ENCODE data around the gene TMEM179B. TPM values are rescaled to one million over a fixed set of nuclear protein-coding genes. Genes with fewer than 3 reads are reported as not detected.

Gene TMEM179B
- total and polyA plus RNA-seq, 12 donors = 9.4 to 54.4 (median 19.7) TPM

DNA sequence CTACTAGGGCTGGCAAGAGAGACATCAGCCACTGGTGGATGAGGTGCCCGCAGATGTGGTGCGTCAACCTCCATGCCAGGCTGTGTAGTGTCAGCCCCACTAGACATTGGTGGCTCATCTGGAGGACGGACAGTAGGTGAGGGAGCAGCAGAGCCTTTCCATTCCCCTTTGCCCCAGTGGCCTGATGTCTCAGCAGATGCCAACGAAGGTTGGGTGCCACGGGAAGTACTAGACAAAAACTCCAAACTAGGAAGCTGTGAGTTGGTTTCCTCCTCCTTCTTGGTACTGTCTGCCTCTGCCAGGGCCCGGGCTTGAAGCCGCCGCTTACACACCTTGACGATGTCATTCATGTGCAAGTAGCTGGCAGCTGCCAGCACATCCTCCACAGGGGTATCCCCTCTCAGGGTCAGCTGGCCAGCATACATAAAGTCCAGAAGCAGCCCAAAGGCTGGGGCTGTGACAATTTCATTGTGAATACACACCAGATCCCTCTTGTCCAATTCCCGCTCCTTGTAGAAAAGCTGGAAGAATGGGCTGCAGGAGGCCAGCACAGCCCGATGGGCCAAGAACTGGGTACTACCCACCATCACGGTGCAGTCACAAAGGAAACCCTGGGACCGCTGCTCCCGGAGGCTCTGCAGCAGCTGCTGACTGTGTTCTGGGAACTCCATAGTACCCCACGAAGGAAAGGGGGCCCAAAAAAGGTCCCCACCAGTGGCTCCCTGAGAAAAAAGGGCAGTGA lies 34.0 kb upstream of the TMEM179B start:
- 74 to 75% methylated on average over 15 of the region's 15 CpGs for WGBS, 2 donors
- Histone ChIP-seq H3K4me3 (peak overlapping the region; percentile 36 to 72 (median 62)), H3K4me1 (peaks cover 7 to 42% (median 25%) of the 10 kb centered on the region in 9 donors), H3K27ac (peak overlapping the region; percentile 81 to 95 (median 91)), H3K36me3 (peaks cover 0 to 39% (median 3%) of the 10 kb centered on the region in 9 donors), H3K27me3 (no peaks in the 10 kb centered on the region), H3K9me3 (no peaks in the 10 kb centered on the region)
- TF ChIP-seq, protein P1, sequence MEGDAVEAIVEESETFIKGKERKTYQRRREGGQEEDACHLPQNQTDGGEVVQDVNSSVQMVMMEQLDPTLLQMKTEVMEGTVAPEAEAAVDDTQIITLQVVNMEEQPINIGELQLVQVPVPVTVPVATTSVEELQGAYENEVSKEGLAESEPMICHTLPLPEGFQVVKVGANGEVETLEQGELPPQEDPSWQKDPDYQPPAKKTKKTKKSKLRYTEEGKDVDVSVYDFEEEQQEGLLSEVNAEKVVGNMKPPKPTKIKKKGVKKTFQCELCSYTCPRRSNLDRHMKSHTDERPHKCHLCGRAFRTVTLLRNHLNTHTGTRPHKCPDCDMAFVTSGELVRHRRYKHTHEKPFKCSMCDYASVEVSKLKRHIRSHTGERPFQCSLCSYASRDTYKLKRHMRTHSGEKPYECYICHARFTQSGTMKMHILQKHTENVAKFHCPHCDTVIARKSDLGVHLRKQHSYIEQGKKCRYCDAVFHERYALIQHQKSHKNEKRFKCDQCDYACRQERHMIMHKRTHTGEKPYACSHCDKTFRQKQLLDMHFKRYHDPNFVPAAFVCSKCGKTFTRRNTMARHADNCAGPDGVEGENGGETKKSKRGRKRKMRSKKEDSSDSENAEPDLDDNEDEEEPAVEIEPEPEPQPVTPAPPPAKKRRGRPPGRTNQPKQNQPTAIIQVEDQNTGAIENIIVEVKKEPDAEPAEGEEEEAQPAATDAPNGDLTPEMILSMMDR (IDR thresholded peaks at IDR 0.05) = no peak
- intact Hi-C loops (cut with DNase I) = loop anchor here in 2 of 10 donors (2.0 kb wide), 1 partner anchor 24 kb away; the partner anchor contains the start of gene TTC9C (in 2 of the 2)
- DNase-seq (no peak), ATAC-seq (peak in 3 of 8 donors; percentile 0 to 5 (median 3))

DNA sequence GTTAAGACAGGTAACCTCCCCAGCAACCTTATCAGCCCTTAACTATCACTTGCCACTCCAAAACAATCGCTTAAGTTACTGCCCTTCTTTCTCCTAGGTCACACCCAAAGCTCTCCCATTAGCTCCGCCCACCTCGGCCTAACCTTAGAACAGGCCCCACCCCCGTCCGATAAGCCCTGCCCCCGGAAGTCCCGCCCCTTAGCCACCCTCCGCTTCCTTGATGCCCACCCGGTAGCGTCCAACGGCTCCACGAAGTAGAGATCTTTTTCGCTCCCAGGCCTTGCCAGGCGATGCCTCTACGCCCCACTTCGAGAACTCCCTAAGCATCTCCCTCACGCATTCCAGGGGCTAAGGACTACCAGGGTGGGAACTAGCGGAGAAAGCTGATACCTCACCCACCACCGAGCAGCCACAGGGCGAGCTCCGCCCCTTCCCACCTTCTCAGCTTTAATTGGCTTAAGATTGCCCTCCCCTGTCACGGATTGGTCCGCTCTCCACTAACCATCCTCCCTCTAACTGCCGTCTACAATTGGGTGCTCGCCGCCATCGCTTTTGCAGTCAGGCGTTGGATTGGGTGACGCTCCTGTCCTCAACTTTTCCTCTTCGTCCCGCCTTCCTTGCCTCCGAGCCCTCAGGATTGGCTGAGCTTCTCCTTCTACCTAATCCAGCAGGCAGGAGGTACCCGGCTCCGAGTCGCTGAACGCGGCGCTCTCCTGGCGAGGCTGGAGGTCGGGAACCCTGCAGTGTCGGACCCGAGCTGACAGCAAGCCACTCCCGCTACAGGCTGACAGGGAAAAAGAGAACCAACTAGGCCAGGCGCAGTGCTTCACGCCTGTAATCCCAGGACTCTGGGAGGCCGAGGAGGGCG lies 33.2 kb upstream of the TMEM179B start, which contains the start of gene ZBTB3:
Gene ZBTB3, minus strand, starts transcription at position 425 of the 868 bp plus-strand sequence. CDS start 496 bp downstream, outside the sequence.
- Histone ChIP-seq H3K36me3 (peaks cover 0 to 31% (median 0%) of the 10 kb centered on the region in 9 donors), H3K4me1 (peaks cover 7 to 42% (median 25%) of the 10 kb centered on the region in 9 donors), H3K27ac (peak within 1 kb of the TSS; percentile 81 to 95 (median 91)), H3K27me3 (no peaks in the 10 kb centered on the region), H3K9me3 (no peaks in the 10 kb centered on the region), H3K4me3 (peak within 1 kb of the TSS; percentile 36 to 72 (median 62))
- intact Hi-C loops (cut with DNase I) = loop anchor here in 2 of 10 donors (2.0 kb wide), 1 partner anchor 25 kb away; the partner anchor contains the start of gene TTC9C (in 2 of the 2)
- WGBS, 2 donors = 1% methylated on average over 47 of the region's 47 CpGs
- TF ChIP-seq, protein P1 (IDR thresholded peaks at IDR 0.05) = no peak
- ATAC-seq (peak; percentile 97 to 99 (median 98)), DNase-seq (peak; percentile 95 to 99)

DNA sequence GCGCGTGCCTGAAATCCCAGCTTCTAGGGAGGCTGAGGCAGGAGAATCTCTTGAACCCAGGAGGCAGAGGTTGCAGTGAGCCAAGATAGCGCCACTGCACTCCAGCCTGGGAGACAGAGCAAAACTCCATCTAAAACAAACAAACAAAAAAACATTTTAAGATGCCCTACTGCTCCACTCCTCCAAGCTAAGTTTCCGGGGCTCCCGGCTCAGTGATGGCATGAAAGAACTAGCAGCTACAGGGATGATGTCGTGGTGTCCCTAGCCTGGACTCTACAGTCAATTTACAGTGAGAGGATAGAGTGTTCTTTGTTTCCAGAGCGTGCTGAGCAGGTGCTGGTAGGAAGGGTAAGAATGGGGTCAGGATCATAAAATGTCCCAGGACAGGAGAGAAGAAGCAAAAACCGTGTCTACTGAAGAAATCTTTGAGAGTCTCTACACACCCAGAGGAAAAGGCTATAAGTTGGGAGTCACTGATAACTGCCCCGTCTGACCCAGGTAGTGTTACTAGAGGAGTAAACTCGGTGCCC lies 32.1 kb upstream of the TMEM179B start:
- 81 to 84% methylated on average over 10 of the region's 10 CpGs for WGBS, 2 donors
- H3K4me1 ChIP-seq = peaks cover 7 to 37% (median 25%) of the 10 kb centered on the region in 9 donors
- TF ChIP-seq, protein P1 (IDR thresholded peaks at IDR 0.05) = no peak
- peaks cover 0 to 20% (median 0%) of the 10 kb centered on the region in 9 donors for H3K36me3 ChIP-seq
- DNase-seq (no peak), ATAC-seq (no peak)
- H3K9me3 ChIP-seq = no peaks in the 10 kb centered on the region
- H3K27ac ChIP-seq = no peak overlapping the region
- no peak overlapping the region for H3K4me3 ChIP-seq
- intact Hi-C loops (cut with DNase I) = no loop called here
- no peaks in the 10 kb centered on the region for H3K27me3 ChIP-seq

Measured in heart right ventricle (tissue), 16 donors.